SU-DHL-6 (cell line): Measurements from ENCODE around the gene EDIL3.

Experiments
- H2AFZ ChIP-seq: fragments of 200-600 bp; sonication (generic); 2 replicates; pipeline ENCODE4 v1.6.1; 2014; ENCODE audit warnings: low read depth, mild to moderate bottlenecking, moderate library complexity, mixed read lengths, antibody characterized with exemption, low read length; ENCODE audit not compliant: severe bottlenecking
- H3F3A ChIP-seq: fragments of 200-600 bp; shearing (Covaris generic); 2 replicates; pipeline ENCODE4 v1.6.0; 2016; ENCODE audit warnings: antibody characterized with exemption, mild to moderate bottlenecking; ENCODE audit not compliant: insufficient read depth
- H3K27ac ChIP-seq: fragments of 200-600 bp; sonication (generic); 2 replicates; pipeline ENCODE4 v1.5.1; 2016; ENCODE audit warnings: low read depth, mild to moderate bottlenecking, low read length, moderate library complexity, mixed read lengths
- H3K27me3 ChIP-seq: fragments of 200-600 bp; sonication (generic), shearing (Covaris generic); 2 replicates; pipeline ENCODE4 v1.6.0; 2014; ENCODE audit warnings: mild to moderate bottlenecking, low read length
- H3K36me3 ChIP-seq: fragments of 200-600 bp; sonication (generic); 2 replicates; pipeline ENCODE4 v1.6.1; 2014; ENCODE audit warnings: mild to moderate bottlenecking, low read length, mixed read lengths
- H3K4me2 ChIP-seq: fragments of 300-600, 200-600 bp; shearing (Covaris generic), sonication (generic); 2 replicates; pipeline ENCODE4 v1.6.0; 2014; ENCODE audit warnings: low read length, low read depth, mild to moderate bottlenecking; ENCODE audit not compliant: poor library complexity, severe bottlenecking
- H3K4me3 ChIP-seq: fragments of 200-600 bp; sonication (generic); 2 replicates; pipeline ENCODE4 v1.5.1; 2014; ENCODE audit warnings: antibody characterized with exemption, low read length, mild to moderate bottlenecking, mixed read lengths; ENCODE audit not compliant: insufficient read depth, poor library complexity, severe bottlenecking
- H3K79me2 ChIP-seq: fragments of 200-600 bp; sonication (generic); 2 replicates; pipeline ENCODE4 v1.6.1; 2014; ENCODE audit warnings: mild to moderate bottlenecking, low read length, moderate library complexity; ENCODE audit not compliant: insufficient read depth
- H3K9ac ChIP-seq: fragments of 200-600 bp; sonication (generic); 2 replicates; pipeline ENCODE4 v1.7.0; 2014; ENCODE audit warnings: mild to moderate bottlenecking, low read length
- H3K9me2 ChIP-seq: fragments of 200-600 bp; sonication (generic); replicated peaks from 2 replicates; pipeline ENCODE4 v1.6.1; 2014; ENCODE audit warnings: low read length; ENCODE audit not compliant: insufficient read depth
- H3K9me3 ChIP-seq: fragments of 200-600 bp; sonication (generic); 2 replicates; pipeline ENCODE4 v1.6.1; 2014; ENCODE audit warnings: low read length, mixed read lengths; ENCODE audit not compliant: insufficient read depth
- H4K20me1 ChIP-seq: fragments of 200-600 bp; sonication (generic); 2 replicates; pipeline ENCODE4 v1.6.1; 2014; ENCODE audit warnings: low read depth, mild to moderate bottlenecking, antibody characterized with exemption, low read length, moderate library complexity, mixed read lengths
- CTCF ChIP-seq: fragments of 200-600 bp; sonication (generic); IDR thresholded peaks from one replicate; pipeline ENCODE4 v1.5.1; 2017; ENCODE audit warnings: antibody characterized with exemption, mild to moderate bottlenecking, low read length, moderate library complexity; ENCODE audit not compliant: insufficient read depth, poor library complexity, severe bottlenecking
- EZH2phosphoT487 ChIP-seq: fragments of 200-600 bp; sonication (generic), shearing (Covaris generic); conservative IDR thresholded peaks from 2 replicates; pipeline ENCODE4 v1.6.1; 2018; ENCODE audit warnings: mild to moderate bottlenecking, antibody characterized with exemption, low read length, moderate library complexity, mixed read lengths

The EDIL3 gene

GRCh38 chr5:83942155-83942554 lies 442.5 kb downstream of the EDIL3 start:
- no peaks in the 10 kb centered on the region for H3F3A ChIP-seq
- H4K20me1 ChIP-seq = no peaks in the 10 kb centered on the region
- no peak overlapping the region for H2AFZ ChIP-seq
- no peak for TF ChIP-seq CTCF
- no peak for TF ChIP-seq EZH2phosphoT487
- no peak overlapping the region for H3K4me2 ChIP-seq
- H3K79me2 ChIP-seq = no peaks in the 10 kb centered on the region
- H3K9me3 ChIP-seq = no peaks in the 10 kb centered on the region
- H3K4me3 ChIP-seq = no peak overlapping the region
- H3K9ac ChIP-seq = no peak overlapping the region
- no peaks in the 10 kb centered on the region for H3K36me3 ChIP-seq
- H3K27ac ChIP-seq = no peak overlapping the region
- H3K9me2 ChIP-seq = no peaks in the 10 kb centered on the region
- H3K27me3 ChIP-seq = no peaks in the 10 kb centered on the region

GRCh38 chr5:83937837-83938236 lies 446.8 kb downstream of the EDIL3 start:
- TF ChIP-seq CTCF = no peak
- no peak for TF ChIP-seq EZH2phosphoT487
- H4K20me1 ChIP-seq = no peaks in the 10 kb centered on the region

GRCh38 chr5:83931969-83932368 lies 452.7 kb downstream of the EDIL3 start:
- Histone ChIP-seq H3F3A (no peaks in the 10 kb centered on the region), H4K20me1 (no peaks in the 10 kb centered on the region), H3K27me3 (no peaks in the 10 kb centered on the region), H3K36me3 (no peaks in the 10 kb centered on the region), H3K9ac (no peak overlapping the region), H3K4me3 (no peak overlapping the region), H3K9me3 (no peaks in the 10 kb centered on the region), H3K4me2 (no peak overlapping the region), H3K27ac (no peak overlapping the region), H3K79me2 (no peaks in the 10 kb centered on the region), H2AFZ (no peak overlapping the region), H3K9me2 (no peaks in the 10 kb centered on the region)
- no peak for TF ChIP-seq CTCF
- no peak for TF ChIP-seq EZH2phosphoT487

More at GRCh38 chr5:83937837-83938236, 446.8 kb downstream of the EDIL3 start:
- Histone ChIP-seq H3K27me3 (no peaks in the 10 kb centered on the region), H3K36me3 (no peaks in the 10 kb centered on the region), H3K4me3 (no peak overlapping the region), H3K79me2 (no peaks in the 10 kb centered on the region), H3F3A (no peaks in the 10 kb centered on the region), H2AFZ (no peak overlapping the region), H3K9me2 (no peaks in the 10 kb centered on the region), H3K9ac (no peak overlapping the region), H3K4me2 (no peak overlapping the region), H3K9me3 (no peaks in the 10 kb centered on the region), H3K27ac (no peak overlapping the region)
